ENCODE measurements around the gene HLA-DOA.

DNA sequence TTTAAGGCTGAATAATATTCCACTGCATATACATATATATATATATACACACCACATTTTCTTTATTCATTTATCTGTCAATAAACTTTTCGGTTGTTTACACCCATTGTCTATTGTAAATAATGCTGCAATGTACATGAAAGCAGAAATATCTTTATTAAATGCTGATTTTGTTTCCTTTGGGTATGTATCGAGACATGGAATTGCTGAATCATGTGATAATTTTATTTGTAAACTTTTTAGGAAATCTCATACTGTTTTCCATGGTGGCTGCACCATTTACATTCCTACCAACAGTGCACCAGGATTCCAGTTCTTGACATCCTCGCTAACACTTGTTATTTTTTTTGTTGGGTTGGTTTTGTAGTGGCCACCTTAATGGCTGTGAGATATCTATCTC is 14.1 kb upstream of the HLA-DOA start:
- TF ChIP-seq, protein P1, sequence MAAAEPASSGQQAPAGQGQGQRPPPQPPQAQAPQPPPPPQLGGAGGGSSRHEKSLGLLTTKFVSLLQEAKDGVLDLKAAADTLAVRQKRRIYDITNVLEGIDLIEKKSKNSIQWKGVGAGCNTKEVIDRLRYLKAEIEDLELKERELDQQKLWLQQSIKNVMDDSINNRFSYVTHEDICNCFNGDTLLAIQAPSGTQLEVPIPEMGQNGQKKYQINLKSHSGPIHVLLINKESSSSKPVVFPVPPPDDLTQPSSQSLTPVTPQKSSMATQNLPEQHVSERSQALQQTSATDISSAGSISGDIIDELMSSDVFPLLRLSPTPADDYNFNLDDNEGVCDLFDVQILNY (CRISPR knock-in tag; IDR thresholded peaks at IDR 0.05): no peak
- TF ChIP-seq SP1 (CRISPR knock-in tag; conservative IDR thresholded peaks at IDR 0.05): no peak
- no peak for TF ChIP-seq MXD4 (CRISPR knock-in tag; IDR thresholded peaks at IDR 0.05; ENCODE audit: borderline replicate concordance)
- no peak for TF ChIP-seq NFYB (CRISPR knock-in tag; conservative IDR thresholded peaks at IDR 0.05; ENCODE audit: low read depth)
- TF ChIP-seq CTCF (IDR thresholded peaks at IDR 0.05): no peak
- no peak for TF ChIP-seq ATF3 (CRISPR knock-in tag; conservative IDR thresholded peaks at IDR 0.05)
- TF ChIP-seq, protein P2, sequence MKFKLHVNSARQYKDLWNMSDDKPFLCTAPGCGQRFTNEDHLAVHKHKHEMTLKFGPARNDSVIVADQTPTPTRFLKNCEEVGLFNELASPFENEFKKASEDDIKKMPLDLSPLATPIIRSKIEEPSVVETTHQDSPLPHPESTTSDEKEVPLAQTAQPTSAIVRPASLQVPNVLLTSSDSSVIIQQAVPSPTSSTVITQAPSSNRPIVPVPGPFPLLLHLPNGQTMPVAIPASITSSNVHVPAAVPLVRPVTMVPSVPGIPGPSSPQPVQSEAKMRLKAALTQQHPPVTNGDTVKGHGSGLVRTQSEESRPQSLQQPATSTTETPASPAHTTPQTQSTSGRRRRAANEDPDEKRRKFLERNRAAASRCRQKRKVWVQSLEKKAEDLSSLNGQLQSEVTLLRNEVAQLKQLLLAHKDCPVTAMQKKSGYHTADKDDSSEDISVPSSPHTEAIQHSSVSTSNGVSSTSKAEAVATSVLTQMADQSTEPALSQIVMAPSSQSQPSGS (CRISPR knock-in tag; IDR thresholded peaks at IDR 0.05; ENCODE audit: borderline replicate concordance, low read depth): no peak
- no peak for TF ChIP-seq ZNF121 (CRISPR knock-in tag; IDR thresholded peaks at IDR 0.05)
- no peak for TF ChIP-seq CREM (CRISPR knock-in tag; IDR thresholded peaks at IDR 0.05)
- no peak for TF ChIP-seq FOXP1 (CRISPR knock-in tag; IDR thresholded peaks at IDR 0.05; ENCODE audit: borderline replicate concordance)
- no peak for TF ChIP-seq MAX (CRISPR knock-in tag; IDR thresholded peaks at IDR 0.05)
- no peak for TF ChIP-seq SMAD4 (CRISPR knock-in tag; IDR thresholded peaks at IDR 0.05)

All from WTC11 (cell line).